Fibroblast of the conjunctiva (primary cell): ENCODE measurements around the gene SP3.

Experiments used
- DNase-seq: peaks from one replicate; pipeline ENCODE4 v3.0.0-alpha.2; 2010; ENCODE audit warnings: low read depth

Gene SP3

GRCh38 chr2:173942861-173943523, 22.2 kb downstream of the SP3 start:
- DNase-seq = no peak

GRCh38 chr2:173941567-173941966, 23.6 kb downstream of the SP3 start:
- no peak for DNase-seq

GRCh38 chr2:173940208-173941020, 24.8 kb downstream of the SP3 start:
- no peak for DNase-seq

DNA sequence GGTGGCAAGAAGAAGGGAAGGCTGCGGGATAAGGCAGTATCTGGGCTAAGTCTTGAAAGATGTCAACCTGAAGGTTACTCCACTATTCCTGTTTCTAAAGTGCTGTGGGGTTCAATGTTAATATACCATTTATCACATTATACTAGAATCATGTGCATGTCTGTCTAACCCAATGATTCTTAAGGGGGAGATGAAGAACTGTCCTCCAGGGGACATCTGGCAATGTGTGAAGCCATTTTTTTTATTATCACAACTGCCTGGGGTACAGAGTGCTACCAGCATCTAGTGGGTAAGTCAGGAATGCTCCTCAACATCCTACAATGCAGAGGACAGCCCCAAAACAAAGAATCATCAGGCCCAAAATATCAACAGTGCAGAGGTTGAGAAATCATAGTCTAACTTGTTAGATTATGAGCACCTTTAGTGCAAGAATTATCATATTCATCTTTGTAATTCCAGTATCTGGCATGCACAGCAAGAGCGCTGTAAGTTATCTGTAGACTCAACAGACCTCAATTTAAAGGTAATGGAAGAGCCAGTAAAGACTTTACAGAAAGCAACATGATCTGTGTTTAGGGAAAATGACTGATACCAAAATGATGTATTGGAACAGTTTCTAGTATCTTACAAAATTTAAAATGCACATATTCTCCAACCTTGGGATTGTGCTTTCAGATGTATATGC, 26.3 kb downstream of the SP3 start:
- no peak for DNase-seq

DNA sequence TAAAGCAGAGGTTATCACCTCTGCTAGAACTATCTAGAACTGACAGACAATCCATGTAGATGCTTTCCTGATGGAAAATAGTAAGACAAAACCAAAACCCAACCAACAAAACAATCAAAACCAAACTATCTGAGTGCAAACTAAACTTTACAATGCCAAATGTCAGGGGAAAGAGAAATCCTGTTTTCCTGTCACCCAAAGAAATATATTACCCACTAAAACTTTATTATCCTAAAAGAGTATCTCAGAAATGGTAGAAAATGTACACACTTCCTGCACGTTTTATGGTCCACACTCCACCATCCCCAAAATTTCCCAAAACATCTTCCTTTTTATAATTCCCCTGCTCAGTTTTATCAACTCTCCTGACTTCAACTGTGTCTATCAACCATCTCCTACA, 29.9 kb downstream of the SP3 start:
- no peak for DNase-seq

DNA sequence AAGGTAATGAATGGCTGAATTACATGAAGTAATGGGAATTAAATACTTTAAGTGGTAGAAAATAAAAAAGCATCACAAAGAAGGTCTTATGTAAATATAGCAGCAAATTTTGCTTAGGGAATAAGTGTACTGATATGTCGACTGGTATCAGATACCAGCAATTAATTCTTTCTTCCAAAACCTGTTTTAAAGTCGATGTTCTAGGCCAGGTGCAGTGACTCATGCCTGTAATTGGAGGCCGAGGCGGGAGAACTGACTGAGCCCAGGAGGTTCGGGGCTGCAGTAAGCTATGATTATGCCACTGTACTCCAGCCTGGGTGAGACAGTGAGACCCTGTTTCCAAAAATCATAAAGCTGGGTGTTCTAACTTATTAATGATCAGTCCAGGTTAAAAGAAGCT, 30.3 kb downstream of the SP3 start:
- DNase-seq = no peak

GRCh38 chr2:173931751-173932150, 33.4 kb downstream of the SP3 start:
- no peak for DNase-seq

- no peak for DNase-seq
Measured at GRCh38 chr2:173929441-173929840, 35.7 kb downstream of the SP3 start.

DNA sequence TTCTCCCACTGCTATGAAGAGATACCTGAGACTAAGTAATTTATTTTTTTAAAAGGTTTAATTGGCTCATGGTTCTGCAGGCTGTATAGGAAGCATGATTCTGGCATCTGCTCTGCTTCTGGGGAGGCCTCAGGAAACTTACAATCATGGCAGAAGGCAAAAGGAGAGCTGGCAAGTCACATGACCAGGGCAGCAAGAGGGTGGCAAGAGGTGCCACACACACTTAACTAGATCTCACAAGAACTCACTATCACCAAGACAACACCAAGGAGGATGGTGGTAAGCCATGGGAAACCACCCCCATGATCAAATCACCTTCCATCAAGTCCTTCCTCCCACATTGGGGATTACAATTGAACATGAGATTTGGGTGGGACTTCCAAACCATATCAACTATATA, 38.3 kb downstream of the SP3 start:
- DNase-seq = no peak

DNA sequence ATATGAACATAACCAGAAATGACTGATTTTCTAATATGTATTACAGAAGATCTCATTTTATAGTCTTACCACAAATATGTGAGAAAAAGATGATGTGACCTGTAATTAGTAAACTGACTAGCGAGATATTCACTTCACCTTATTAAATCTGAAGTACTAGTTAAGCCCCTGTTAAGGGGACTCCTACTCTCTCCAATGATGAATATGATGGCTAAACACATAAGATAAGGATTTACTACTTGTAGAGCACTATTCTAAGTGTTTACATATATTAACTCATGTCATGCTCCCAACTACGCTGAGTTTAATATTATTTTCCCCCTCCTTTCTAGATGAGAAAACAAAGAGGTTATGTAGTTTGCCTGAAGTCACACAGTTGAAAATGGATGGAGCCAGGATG, 40.9 kb downstream of the SP3 start:
- DNase-seq = no peak

GRCh38 chr2:173922760-173923159, 42.4 kb downstream of the SP3 start:
- DNase-seq = no peak

DNA sequence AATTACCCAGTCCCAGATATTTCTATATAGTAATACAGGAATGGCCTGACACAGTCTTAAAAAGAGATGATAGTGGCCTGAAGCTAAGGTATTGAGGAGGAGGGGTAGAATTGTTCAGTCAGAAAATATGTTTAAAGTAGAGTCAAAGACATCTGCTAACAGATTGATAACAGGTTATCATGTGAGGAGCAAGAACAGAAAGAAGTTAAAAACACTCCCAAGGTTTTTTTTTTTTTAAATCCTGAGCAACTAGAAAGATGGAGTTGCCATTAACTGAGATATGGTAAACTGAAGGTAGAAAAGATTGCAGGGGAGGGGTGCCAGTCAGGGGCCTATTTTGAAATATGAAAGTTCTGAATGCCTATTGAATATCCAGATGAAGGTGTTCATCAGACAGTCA, 43.1 kb downstream of the SP3 start:
- DNase-seq = no peak

DNA sequence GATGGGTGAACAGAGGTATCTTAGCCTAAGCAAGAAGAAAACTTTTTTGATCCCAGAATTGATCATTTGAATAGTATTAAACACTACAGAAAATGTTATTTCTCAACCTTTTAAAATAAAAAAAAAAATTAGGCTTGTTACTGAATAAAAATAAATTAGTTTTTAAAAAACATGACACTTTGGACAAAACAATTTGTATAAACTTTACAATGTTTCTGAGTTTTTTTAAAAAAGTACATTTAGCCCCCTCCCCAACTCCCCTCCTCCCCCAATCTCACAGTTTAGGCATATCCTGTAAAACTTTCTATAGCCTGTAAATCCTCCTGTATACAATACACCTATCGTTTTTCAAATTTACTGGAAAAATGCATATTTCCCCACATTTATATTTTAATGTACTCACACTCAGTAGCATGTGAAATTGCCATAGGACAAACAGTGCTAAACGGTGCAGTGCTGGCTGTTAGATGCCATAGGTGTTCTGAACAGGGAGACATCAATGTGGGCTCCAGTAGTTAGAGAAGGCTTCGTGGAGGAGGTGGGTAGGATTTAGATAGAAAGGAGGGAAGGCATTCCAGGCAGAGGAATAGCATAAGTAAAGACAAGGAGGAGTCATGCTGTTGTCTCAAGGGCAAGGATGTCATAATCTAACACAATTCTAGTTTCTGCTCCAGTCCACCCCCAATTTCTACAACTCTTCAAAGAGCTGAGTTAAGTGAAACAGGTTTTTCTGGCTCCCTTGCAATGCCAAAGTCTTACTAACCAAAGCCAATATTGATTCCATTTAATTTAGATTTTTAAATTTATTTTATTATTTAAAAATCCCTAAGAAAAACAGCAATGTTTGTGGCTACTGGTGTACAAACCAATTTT, 50.9 kb downstream of the SP3 start:
- DNase-seq = no peak

DNA sequence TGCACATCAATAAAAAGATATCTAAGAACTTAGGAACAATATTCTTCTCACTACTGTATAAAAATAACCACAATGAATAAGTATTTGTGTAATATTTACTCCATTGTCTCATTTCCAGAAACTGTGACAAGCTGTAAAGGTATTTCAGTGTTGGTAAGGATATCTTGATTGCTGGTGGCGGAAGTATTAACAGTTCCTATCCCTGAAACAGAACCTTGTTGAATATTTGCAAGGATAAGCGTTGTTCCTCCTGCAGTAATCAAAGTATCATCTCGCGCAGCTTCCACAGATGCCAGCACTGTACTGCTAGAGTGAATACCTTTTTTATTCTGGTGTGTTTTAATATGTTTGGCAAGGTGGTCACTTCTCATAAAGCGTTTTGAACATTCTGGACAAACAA, 55.3 kb downstream of the SP3 start:
- DNase-seq = no peak

DNA sequence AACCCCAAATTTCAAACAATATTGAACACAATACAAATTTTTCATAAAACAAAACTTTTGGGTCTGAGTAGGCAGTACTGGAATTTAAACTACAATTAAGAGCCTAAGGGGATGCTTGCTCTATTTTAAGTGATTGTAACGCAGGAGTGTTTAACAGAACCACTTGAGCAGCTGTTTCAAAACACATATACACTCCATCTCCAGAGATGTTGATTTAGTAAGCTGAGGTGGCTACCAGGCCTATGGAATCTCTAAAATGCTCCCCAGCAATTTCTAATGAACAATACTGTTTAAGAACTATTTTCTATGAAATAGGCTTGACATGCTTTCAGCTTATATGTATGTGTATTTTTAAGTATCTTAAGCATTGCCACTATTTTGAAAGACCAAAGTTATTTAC, 58.5 kb downstream of the SP3 start:
- DNase-seq = no peak

DNA sequence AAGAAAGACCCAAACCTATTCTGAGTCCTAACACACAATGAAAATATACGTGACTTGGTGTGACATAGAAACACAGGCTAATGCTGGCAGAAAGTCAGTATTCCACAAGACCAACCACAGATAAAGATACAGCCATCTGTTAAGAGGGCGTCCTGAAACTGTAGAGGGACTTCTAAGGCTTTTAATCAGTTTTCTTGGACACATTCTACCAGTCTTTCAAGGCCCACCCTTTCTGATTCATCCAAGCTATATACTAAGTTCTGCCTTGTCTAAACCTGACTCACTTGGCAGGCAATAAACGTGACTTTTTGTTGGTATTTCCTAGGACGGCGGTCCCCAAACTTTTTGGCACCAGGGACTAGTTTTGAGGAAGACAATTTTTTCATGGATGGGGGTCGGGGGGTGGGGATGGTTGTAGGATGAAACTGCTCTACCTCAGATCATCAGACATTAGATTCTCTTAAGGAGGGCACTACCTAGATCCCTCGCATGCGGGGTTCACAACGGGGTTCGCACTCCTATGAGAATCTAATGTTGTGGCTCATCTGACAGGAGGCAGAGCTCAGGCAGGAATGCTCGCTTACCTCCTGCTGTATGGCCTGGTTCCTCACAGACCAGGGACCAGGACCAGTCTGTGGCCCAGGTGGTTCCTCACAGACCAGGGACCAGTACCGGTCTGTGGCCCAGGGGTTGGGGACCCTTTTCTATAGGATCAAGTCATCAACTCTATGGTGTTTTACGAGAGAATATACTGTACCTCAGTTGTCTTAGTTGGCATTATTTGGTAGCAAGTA, 61.4 kb downstream of the SP3 start:
- DNase-seq = no peak

- DNase-seq = no peak
Measured at GRCh38 chr2:173898996-173899395, 66.2 kb downstream of the SP3 start.

DNA sequence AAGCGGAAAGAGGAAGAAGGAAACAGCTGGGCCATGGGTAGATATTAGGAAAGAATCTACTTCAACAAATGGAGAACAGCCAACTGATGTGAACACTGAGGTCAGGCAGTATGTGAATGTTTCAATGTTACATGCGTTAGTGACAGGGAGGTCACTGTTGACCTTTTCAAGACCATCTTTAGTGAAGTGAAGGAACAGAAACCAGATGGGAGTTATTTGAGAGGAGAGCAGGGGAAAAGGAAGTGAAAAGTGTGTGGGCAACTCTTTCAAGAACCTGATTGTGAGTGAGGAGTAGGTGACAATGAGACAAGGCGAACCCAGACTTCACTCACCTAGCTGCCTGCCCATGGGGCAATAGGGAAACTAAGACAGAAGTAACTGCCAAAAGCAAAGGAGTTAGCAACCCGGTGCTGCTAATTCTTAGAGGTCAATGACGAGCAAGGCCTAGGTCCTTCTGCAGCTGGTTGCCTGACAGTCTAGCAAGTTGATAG, 67.0 kb downstream of the SP3 start:
- DNase-seq = no peak

DNA sequence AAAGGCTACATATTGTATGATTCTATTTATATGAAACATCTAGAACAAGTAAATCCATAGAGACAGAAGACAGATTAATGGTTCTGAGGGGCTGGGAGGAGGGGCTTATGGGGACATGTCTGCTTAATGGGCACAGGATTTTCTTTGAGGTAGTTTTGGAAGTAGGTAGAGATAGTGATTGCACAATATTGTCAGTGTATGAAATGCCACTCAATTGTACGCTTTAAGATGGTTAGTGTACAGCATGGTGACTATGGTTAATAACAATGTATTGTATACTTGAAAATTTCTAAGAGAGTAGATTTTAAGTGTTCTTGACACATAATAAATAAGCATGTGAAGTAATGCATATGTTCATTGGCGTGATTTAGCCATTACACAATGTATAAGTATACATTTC, 68.4 kb downstream of the SP3 start:
- no peak for DNase-seq

- no peak for DNase-seq
Measured at GRCh38 chr2:173892341-173892740, 72.8 kb downstream of the SP3 start.

DNA sequence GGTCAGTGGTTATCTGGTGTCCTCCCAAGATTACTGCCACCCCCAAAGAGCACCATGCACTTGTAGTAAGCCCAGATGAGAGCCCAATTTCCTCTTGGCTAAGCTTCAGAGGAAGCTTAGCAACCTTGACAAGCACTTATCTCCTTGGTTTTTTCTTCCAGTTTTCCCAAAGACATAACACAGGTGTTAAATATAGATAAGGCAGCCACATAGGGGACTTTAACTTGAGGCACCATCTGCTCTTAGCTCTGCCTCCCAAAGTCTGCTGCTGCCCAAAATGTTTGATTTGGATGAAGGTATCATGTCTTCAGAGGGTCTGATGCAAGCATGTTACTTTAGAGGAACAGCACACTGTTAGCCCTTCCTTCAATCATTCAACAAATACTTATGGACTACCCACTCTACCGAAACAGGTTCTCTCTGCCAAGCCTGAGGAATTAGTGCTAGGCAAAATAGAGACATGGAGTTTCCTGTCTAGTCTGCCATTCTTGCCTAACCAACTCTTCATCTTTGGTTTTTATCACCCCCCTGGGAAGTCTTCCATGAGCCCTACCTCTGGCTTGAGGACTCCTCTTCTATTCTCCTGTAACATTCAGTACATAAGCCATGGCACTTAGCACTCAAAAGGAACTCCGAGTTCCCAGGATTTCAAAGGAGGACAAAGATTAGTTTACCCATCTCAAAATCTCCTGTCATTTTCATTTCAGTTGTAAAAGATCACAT, 73.7 kb downstream of the SP3 start:
- DNase-seq = no peak
